HL-60 (cell line): ENCODE results near the gene MPHOSPH10.

ENCODE experiments used
- CTCF ChIP-seq: IDR thresholded peaks from one replicate; pipeline ENCODE4 v1.5.1; 2011; ENCODE audit warnings: low read length, control low read depth, inconsistent platforms; ENCODE audit not compliant: insufficient read depth
- POLR2AphosphoS5 ChIP-seq: IDR thresholded peaks from 2 replicates; pipeline ENCODE4 v1.6.1; 2012; ENCODE audit warnings: low read depth

- TF ChIP-seq POLR2AphosphoS5 (no peak), CTCF (no peak)
Measured at GRCh38 chr2:71122387-71123298, 7.8 kb upstream of the MPHOSPH10 start.
